ENCODE results near the gene C9orf85.

C9orf85 gene

DNA sequence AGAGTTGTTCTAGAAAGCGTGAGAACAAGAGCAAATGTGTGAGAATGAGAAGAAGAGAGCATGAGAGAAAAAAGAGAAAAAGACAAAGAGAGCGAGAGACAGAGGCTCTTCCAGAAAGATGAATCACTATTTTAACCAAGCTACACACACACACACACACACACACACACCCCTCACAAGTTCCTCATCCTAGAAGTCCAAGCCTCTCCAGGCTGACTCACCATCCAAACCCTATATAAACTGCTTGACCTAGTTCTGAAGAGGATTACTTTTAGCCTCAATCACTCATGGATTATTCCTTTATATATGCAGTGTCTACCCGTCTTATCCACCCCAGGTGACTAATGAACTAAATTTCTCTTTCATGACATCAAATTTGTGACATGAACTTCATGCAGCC, 111.4 kb downstream of the C9orf85 start:
- DNase-seq: no peak
